Muscle of leg (tissue), 10 donors: Measurements from ENCODE around the gene ZNF736. TPM values are rescaled to one million over a fixed set of nuclear protein-coding genes. Genes with fewer than 3 reads are reported as not detected.

Experiments
- DNase-seq: peaks from one replicate; pipeline ENCODE4 v3.0.0; 2013
- H3K27ac ChIP-seq: one replicate; pipeline ENCODE4 v1.5.1; 2013; ENCODE audit warnings: mild to moderate bottlenecking, low read length, control low read depth
- H3K27me3 ChIP-seq: one replicate; pipeline ENCODE4 v1.6.1; 2013; ENCODE audit warnings: low read length; ENCODE audit not compliant: control insufficient read depth, insufficient read depth
- H3K36me3 ChIP-seq: one replicate; pipeline ENCODE4 v1.6.1; 2013; ENCODE audit warnings: low read length; ENCODE audit not compliant: control insufficient read depth, insufficient read depth
- H3K4me1 ChIP-seq: one replicate; pipeline ENCODE4 v1.6.1; 2013; ENCODE audit warnings: low read length; ENCODE audit not compliant: control insufficient read depth, insufficient read depth
- H3K4me3 ChIP-seq: one replicate; pipeline ENCODE4 v1.5.1; 2013; ENCODE audit warnings: low read length, control low read depth
- H3K9me3 ChIP-seq: replicated peaks from 2 replicates; pipeline ENCODE4 v1.6.1; 2013; ENCODE audit warnings: low read depth, low read length; ENCODE audit not compliant: control insufficient read depth
- polyA plus RNA-seq, 8 donors: library from polyadenylated mRNA; unstranded; fragments of 120-200 nt; gene quantifications; one replicate each; pipeline versions ENCODE4 v1.2.1 to v1.2.3, GENCODE V29; 2013; ENCODE audit warnings: inconsistent platforms in 1 of 8, low replicate concordance in 1 of 8; ENCODE audit not compliant: insufficient read length in 8 of 8, insufficient read depth in 1 of 8
- total RNA-seq: library from RNA; stranded (reverse); fragments of 120-200 nt; gene quantifications from one replicate; pipeline ENCODE4 v1.2.4, GENCODE V29; 2013

ZNF736 gene
- total and polyA plus RNA-seq, 9 donors = 4.7 to 10.4 (median 6.9) TPM

GRCh38 chr7:64400401-64400800 is 86.6 kb downstream of the ZNF736 start:
- Histone ChIP-seq H3K9me3 (peaks cover 30% of the 10 kb centered on the region), H3K4me3 (no peak overlapping the region), H3K27me3 (no peaks in the 10 kb centered on the region), H3K36me3 (no peaks in the 10 kb centered on the region), H3K4me1 (no peaks in the 10 kb centered on the region), H3K27ac (no peak overlapping the region)
- DNase-seq = no peak

Other genes with a start within 250 kb of the ZNF736 start
- gene ZNF735, start 106.8 kb upstream of the ZNF736 start, total RNA-seq = not detected
- gene ZNF735, start 106.8 kb upstream of the ZNF736 start, polyA plus RNA-seq = under 1 TPM in 1 of 8 donors, not detected in 7; 0.13 TPM
- not detected for gene ZNF679, start 85.5 kb upstream of the ZNF736 start, total RNA-seq
- gene ZNF679, start 85.5 kb upstream of the ZNF736 start, polyA plus RNA-seq = under 1 TPM in 1 of 8 donors, not detected in 7; 0.10 TPM
- 14.1 TPM for gene ZNF680, start 249.1 kb downstream of the ZNF736 start, total RNA-seq
- gene ZNF680, start 249.1 kb downstream of the ZNF736 start, polyA plus RNA-seq = 10 to 100 TPM in 2 of 8 donors, 1 to 10 TPM in 6; 6.8 to 11.0 (median 8.3) TPM